IPS-15b (cell line): ENCODE data around the gene DLD.
"Not testable (repeated sequence)": the region's sequence is repeated elsewhere in the genome, so short reads cannot be mapped to it uniquely, and the experiment has no call there.

Experiments
- H3K27me3 ChIP-seq: one replicate; pipeline ENCODE4 v1.6.1; 2013; ENCODE audit warnings: low read length; ENCODE audit not compliant: control insufficient read depth, insufficient read depth
- H3K36me3 ChIP-seq: one replicate; pipeline ENCODE4 v1.6.1; 2013; ENCODE audit warnings: low read length; ENCODE audit not compliant: control insufficient read depth, insufficient read depth
- H3K4me1 ChIP-seq: one replicate; pipeline ENCODE4 v1.6.1; 2013; ENCODE audit warnings: mild to moderate bottlenecking, low read length; ENCODE audit not compliant: control insufficient read depth, insufficient read depth
- H3K4me3 ChIP-seq: one replicate; pipeline ENCODE4 v1.5.1; 2013; ENCODE audit warnings: low read depth, low read length
- H3K9ac ChIP-seq: one replicate; pipeline ENCODE4 v1.6.1; 2013; ENCODE audit warnings: low read depth, mild to moderate bottlenecking, low read length
- H3K9me3 ChIP-seq: one replicate; pipeline ENCODE4 v1.6.1; 2013; ENCODE audit warnings: mild to moderate bottlenecking, low read length; ENCODE audit not compliant: control insufficient read depth, insufficient read depth

DLD gene

DNA sequence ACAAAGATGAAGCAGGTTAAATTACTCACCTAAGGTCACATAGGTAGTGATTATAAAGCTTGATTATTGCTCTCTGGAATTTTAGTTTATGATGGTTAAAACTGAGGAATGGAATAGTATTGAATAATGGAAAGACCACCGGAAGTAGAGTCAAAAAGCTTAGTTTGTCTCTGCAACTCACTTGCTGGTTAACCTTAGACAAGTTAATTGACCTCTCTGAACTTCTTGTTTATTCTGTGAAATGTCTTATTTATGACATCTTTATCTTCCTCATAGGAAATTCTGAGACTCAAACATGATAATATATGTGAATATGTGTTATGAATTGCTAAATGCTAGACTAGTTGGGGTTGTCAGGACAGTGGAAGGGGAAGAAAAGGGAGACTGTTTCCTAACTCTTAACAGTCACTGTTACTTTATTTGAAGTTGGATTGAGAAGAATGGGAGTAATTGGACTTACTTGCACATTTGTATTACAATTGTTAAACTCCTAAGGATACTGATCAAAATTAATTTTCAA lies 9.6 kb downstream of the DLD start:
- H3K36me3 ChIP-seq: peaks cover 5% of the 10 kb centered on the region
- no peak overlapping the region for H3K4me3 ChIP-seq
- no peaks in the 10 kb centered on the region for H3K27me3 ChIP-seq
- no peak overlapping the region for H3K9ac ChIP-seq
- H3K9me3 ChIP-seq: no peaks in the 10 kb centered on the region
- H3K4me1 ChIP-seq: no peaks in the 10 kb centered on the region

DNA sequence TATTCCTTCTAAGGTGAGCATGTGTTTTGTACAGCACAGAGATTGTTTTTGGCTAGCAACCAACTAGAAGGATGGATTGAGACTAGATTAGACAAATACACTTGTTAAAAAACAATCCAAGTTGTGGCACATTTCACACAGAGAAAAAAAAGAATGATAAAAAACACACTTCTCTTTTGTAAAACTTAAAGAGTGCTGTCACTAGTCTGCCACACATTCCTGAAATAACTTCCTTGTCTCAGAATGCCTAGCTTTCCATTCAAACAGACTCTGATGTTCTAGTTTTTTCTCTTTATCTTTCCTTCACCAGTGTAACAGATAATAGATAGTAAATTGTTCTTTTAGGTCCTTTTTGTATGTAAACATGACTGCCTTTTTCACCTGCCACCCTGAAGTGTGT lies 11.4 kb downstream of the DLD start:
- Histone ChIP-seq H3K27me3 (no peaks in the 10 kb centered on the region), H3K9me3 (no peaks in the 10 kb centered on the region), H3K4me1 (no peaks in the 10 kb centered on the region), H3K36me3 (peaks cover 3% of the 10 kb centered on the region), H3K4me3 (no peak overlapping the region), H3K9ac (no peak overlapping the region)

DNA sequence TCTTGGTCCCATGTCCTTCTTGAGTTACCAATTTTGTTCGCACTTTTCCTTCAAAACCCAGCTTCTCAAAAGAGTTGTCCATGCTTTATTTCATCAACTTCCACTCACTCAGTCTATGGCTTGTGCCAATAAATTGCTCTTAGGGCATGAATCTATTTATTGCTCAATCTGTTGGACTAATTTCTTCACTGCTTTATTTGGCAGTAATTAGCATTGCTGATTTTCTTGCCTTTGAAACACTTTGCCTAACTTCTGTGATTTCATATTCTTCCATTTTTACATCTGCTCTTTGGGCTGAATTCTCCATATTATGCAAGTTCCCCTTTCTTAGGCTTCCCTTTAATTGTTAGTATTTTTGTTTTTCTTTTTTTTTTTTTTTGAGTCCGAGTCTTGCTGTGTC lies 16.8 kb downstream of the DLD start:
- no peak overlapping the region for H3K4me3 ChIP-seq
- H3K9ac ChIP-seq: no peak overlapping the region
- no peaks in the 10 kb centered on the region for H3K27me3 ChIP-seq
- no peaks in the 10 kb centered on the region for H3K4me1 ChIP-seq
- H3K9me3 ChIP-seq: no peaks in the 10 kb centered on the region
- H3K36me3 ChIP-seq: peaks cover 3% of the 10 kb centered on the region

DNA sequence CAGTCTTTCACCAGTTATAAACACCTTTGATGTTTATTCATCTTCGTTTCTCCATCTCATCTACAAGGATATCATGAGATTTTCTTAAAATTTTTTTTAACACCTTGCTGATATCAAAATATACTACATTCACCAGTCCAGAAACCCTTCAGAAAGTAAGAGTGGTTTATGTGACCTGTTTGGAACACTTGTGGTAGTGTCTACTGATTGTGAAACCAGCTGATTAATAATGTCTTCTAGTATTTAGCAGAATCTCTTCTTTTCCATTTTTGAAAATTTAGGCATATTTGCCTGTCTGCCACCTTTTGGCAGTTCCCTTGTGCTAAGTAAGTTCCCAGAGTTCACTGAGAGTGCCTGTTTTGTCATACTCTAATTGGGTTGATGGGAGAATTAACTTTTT lies 18.5 kb downstream of the DLD start:
- Histone ChIP-seq H3K4me3 (no peak overlapping the region), H3K36me3 (peaks cover 3% of the 10 kb centered on the region), H3K9me3 (no peaks in the 10 kb centered on the region), H3K9ac (no peak overlapping the region), H3K27me3 (no peaks in the 10 kb centered on the region), H3K4me1 (no peaks in the 10 kb centered on the region)

DNA sequence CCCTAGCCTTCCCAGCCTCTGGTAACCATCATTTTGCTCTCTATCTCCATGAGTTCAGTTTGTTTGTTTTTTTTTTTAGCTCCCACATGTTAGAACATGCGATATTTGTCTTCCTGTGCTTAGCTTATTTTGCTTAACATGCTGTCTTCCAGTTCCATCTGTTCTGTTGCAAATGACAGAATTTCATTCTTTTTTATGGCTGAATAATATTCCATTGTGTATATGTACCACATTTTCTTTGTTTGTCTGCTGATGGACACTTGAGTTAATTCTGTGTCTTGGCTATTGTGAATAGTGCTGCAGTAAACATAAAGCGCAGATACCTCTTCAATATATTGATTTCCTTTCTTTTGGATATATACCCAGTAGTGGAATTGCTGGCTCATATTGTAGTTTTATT lies 21.0 kb downstream of the DLD start:
- no peak overlapping the region for H3K9ac ChIP-seq
- no peaks in the 10 kb centered on the region for H3K27me3 ChIP-seq
- H3K4me3 ChIP-seq: no peak overlapping the region
- no peaks in the 10 kb centered on the region for H3K4me1 ChIP-seq
- H3K9me3 ChIP-seq: no peaks in the 10 kb centered on the region
- peaks cover under 1% of the 10 kb centered on the region for H3K36me3 ChIP-seq

DNA sequence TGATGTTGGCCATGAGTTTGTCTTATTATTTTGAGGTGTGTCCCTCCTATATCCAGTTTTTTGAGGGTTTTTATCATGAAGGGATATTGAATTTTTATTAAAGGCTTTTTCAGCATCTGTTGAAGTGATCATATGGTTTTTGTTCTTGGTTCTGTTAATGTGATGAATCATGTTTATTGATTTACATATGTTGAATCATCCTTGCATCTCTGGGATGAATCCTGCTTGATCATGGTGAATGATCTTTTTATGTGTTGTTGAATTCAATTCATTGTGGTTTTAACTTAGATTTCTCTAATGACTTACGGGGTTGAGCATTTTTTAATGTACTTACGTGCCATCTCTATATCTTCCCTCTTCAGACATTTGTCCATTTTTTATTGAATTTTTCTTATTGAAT lies 22.9 kb downstream of the DLD start:
- Histone ChIP-seq H3K27me3 (no peaks in the 10 kb centered on the region), H3K36me3 (no peaks in the 10 kb centered on the region), H3K4me3 (no peak overlapping the region), H3K9ac (no peak overlapping the region), H3K4me1 (no peaks in the 10 kb centered on the region), H3K9me3 (no peaks in the 10 kb centered on the region)

DNA sequence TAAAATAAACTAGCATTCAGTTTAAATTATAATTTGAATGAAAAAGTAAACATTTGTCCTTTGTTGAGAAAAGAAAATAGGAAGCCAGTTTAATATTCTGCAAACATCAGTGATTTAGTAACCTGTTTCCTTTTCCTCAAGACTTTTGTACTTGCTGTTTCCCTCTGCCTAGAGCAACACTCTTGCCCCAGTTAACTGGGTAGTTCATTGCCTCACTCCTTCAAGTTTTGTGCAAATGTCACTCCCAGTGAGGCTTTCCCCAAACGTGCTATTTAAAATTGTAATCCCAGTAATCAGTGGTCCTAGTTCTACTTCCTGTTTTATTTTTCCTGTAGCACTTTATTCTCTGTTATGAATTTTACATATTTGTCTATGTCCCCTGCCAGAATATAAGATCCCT lies 23.8 kb downstream of the DLD start:
- no peak overlapping the region for H3K9ac ChIP-seq
- no peaks in the 10 kb centered on the region for H3K27me3 ChIP-seq
- H3K36me3 ChIP-seq: no peaks in the 10 kb centered on the region
- no peaks in the 10 kb centered on the region for H3K9me3 ChIP-seq
- no peak overlapping the region for H3K4me3 ChIP-seq
- no peaks in the 10 kb centered on the region for H3K4me1 ChIP-seq

DNA sequence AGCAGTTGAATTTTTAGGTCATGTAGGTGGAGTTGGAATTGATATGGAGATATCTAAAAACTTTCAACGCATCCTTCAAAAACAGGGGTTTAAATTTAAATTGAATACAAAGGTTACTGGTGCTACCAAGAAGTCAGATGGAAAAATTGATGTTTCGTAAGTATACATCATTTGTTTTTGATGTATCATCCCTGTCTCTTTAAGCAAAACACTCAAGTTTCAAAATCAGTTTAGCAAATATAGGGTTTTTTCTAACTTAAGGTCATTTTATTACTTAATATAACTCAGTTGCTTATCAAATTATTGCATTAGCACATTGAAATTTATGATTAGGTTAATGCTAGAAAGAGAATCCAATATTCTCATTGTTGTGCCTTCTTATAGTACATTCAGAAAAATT lies 24.6 kb downstream of the DLD start:
- no peaks in the 10 kb centered on the region for H3K27me3 ChIP-seq
- no peaks in the 10 kb centered on the region for H3K36me3 ChIP-seq
- no peak overlapping the region for H3K9ac ChIP-seq
- no peak overlapping the region for H3K4me3 ChIP-seq
- H3K4me1 ChIP-seq: no peaks in the 10 kb centered on the region
- no peaks in the 10 kb centered on the region for H3K9me3 ChIP-seq

DNA sequence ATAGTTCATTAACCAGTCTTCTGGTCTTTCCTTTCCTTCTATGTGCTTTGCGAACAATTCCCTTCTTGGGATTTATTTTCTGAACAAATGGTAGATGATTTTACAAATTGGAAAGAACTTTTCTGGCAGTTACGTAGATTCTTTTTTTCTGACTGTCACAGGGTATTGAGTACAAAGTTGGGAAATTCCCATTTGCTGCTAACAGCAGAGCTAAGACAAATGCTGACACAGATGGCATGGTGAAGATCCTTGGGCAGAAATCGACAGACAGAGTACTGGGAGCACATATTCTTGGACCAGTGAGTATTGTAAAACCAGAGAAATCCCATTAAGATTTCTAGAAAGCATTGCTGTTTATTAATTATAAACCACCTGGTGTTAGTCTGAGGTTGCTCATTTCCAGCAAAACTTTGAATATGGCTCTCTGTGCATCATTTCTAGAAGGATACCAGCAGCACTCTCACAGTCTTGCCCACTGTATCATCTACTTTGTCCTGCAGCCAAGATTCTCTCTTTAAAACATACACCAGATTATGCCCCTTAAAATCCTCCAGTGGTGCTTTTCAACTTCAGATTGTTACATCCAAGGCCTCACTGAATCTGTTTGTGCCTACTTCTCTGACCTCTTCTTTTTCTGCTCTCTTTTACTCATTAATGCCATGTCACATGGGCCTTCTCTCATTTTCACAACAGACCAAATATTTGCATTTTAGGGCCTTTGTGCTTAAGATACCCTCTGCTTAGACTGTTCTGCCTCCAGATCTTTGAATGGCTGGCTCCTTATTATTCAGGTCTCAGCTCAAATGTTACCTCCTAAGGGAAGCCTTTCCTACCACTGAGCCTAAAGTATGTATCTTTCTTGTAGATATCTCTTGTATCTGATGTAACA lies 27.0 kb downstream of the DLD start:
- H3K9ac ChIP-seq: no peak overlapping the region
- no peaks in the 10 kb centered on the region for H3K36me3 ChIP-seq
- H3K9me3 ChIP-seq: no peaks in the 10 kb centered on the region
- H3K4me1 ChIP-seq: no peaks in the 10 kb centered on the region
- H3K27me3 ChIP-seq: no peaks in the 10 kb centered on the region
- no peak overlapping the region for H3K4me3 ChIP-seq

DNA sequence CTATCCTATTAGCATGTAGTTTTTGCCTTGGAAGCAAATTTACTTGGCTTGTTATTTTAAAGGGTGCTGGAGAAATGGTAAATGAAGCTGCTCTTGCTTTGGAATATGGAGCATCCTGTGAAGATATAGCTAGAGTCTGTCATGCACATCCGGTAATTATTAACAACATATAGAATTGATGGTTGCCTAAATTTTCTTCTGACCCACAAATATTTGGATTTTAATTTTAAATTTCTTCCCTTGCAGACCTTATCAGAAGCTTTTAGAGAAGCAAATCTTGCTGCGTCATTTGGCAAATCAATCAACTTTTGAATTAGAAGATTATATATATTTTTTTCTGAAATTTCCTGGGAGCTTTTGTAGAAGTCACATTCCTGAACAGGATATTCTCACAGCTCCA lies 28.0 kb downstream of the DLD start:
- Histone ChIP-seq H3K4me3 (no peak overlapping the region), H3K27me3 (no peaks in the 10 kb centered on the region), H3K4me1 (peaks cover 4% of the 10 kb centered on the region), H3K9me3 (no peaks in the 10 kb centered on the region), H3K9ac (no peak overlapping the region), H3K36me3 (no peaks in the 10 kb centered on the region)

DNA sequence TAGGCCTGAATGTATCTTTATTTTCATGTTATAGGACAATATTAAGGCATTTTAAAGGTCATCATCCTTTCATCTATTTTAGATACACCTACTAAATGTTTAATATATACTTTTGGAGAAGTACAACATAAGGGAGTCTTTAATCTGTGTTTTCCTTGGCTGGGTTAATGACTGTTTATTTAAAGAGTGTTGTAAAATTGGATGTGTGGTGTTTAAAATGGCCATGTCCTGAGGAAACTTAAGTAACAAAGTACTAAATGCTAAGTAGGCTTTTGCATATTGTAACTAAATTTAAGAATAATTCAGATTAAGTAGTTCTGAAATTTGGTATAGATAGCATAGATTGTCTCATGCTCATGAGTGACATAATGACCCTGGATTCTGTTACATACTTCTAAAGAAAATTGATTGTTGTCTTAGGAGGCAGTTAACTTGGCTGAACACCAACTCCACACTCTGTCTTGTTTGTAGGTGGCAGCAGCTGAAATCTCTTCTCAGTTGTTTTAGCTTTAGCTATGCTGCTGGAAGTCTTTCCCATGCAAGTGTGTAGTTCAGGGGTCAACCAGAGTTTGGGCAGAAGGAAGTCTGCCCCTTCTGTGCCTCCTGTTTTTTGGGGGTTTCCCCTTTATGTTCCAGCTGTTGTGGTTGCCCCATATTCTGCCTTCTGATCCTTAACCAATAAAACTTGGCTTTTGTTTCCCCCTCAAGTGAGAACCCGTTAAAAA lies 29.2 kb downstream of the DLD start:
- Histone ChIP-seq H3K4me1 (peaks cover 14% of the 10 kb centered on the region), H3K9ac (no peak overlapping the region), H3K9me3 (no peaks in the 10 kb centered on the region), H3K4me3 (no peak overlapping the region), H3K36me3 (no peaks in the 10 kb centered on the region), H3K27me3 (no peaks in the 10 kb centered on the region)

DNA sequence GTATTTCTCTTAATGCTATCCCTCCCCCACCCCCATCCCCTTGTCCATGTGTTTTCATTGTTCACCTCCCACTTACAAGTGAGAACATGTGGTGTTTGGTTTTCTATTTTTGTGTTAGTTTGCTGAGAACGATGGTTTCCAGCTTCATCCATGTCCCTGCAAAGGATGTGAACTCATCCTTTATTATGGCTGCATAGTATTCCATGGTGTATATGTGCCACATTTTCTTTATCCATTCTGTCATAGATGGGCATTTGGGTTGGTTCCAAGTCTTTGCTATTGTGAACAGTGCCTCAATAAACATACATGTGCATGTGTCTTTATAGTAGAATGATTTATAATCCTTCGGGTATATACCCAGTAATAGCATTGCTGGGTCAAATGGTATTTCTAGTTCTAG lies 30.8 kb downstream of the DLD start:
- not testable (repeated sequence) for H3K9me3 ChIP-seq, H3K27me3 ChIP-seq, H3K4me3 ChIP-seq, H3K36me3 ChIP-seq, H3K9ac ChIP-seq
- peaks cover 18% of the 10 kb centered on the region for H3K4me1 ChIP-seq
